ENCODE data around the gene SORL1-AS1.

DNA sequence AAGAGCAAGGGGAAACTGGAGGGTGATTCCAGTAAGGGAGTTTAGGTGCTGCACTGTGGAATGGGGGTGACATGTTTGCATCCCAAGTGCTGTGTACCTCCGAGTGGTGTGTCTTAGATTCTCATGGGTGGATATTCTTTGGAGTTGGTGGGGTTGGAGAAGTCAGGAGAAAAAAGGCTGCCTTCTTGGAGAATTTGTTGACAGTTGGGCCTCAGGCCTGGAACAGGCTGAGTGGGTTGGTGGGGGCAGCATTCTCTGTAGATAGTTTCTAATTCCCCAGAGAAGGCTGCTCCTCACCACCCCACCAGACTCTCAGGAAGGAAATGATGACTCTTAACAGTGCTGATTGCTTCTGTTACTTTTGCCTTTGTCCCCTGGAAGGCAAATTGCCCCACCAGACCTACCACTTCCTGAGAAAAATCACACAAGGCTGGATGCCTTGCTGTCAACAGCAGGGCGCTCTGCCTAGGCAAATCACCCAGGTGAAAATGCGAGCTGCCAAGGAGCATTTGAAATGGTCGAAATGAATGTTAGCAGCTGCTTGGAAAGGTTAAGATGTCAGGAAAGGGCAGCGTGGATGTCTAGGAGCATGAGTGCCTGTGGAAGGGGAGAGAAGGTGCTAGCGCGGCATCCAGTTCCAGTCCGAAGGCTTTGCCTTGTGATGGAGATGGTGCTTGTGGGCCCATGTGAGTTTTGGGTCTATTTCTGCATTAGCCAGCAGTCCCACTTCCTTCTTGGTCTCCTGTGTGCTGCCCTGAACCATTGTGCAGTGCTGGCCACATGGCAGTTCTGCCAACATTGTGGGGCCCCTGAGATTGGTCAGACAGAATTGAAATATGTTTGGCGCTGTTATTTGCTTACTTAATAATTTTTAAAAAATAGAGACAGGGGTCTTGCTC lies 29.7 kb upstream of the SORL1-AS1 start:
- no peak for TF ChIP-seq ZSCAN29 (IDR thresholded peaks at IDR 0.05)
- TF ChIP-seq, protein P1, sequence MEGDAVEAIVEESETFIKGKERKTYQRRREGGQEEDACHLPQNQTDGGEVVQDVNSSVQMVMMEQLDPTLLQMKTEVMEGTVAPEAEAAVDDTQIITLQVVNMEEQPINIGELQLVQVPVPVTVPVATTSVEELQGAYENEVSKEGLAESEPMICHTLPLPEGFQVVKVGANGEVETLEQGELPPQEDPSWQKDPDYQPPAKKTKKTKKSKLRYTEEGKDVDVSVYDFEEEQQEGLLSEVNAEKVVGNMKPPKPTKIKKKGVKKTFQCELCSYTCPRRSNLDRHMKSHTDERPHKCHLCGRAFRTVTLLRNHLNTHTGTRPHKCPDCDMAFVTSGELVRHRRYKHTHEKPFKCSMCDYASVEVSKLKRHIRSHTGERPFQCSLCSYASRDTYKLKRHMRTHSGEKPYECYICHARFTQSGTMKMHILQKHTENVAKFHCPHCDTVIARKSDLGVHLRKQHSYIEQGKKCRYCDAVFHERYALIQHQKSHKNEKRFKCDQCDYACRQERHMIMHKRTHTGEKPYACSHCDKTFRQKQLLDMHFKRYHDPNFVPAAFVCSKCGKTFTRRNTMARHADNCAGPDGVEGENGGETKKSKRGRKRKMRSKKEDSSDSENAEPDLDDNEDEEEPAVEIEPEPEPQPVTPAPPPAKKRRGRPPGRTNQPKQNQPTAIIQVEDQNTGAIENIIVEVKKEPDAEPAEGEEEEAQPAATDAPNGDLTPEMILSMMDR (IDR thresholded peaks at IDR 0.05 in 2 of 3, conservative IDR thresholded peaks at IDR 0.05 in 1 of 3; ENCODE audit: control insufficient read depth in 2 of 3, extremely low read depth in 1 of 3, insufficient read depth in 1 of 3, low read depth in 3 of 3, low read length in 3 of 3) = no peak
- TF ChIP-seq HDGF (IDR thresholded peaks at IDR 0.05) = no peak
- no peak for TF ChIP-seq ATF2 (IDR thresholded peaks at IDR 0.05; ENCODE audit: low read length)
- TF ChIP-seq ZBTB33 (IDR thresholded peaks at IDR 0.05) = no peak
- TF ChIP-seq EZH2 (IDR thresholded peaks at IDR 0.05; ENCODE audit: borderline replicate concordance, control insufficient read depth, low read depth, low read length) = no peak
- TF ChIP-seq ZBTB11 (CRISPR knock-in tag; IDR thresholded peaks at IDR 0.05) = no peak
- no peak for TF ChIP-seq TAF1 (IDR thresholded peaks at IDR 0.05; ENCODE audit: borderline replicate concordance, low read depth, low read length)
- no peak for TF ChIP-seq POLR2A (IDR thresholded peaks at IDR 0.05; ENCODE audit: low read depth, low read length)
